AG09319 (cell line): ENCODE results near the gene EMX1.
"Not testable (repeated sequence)": the region's sequence is repeated elsewhere in the genome, so short reads cannot be mapped to it uniquely, and the experiment has no call there.

Experiments
- DNase-seq: peaks from one replicate; pipeline ENCODE4 v3.0.0-alpha.2; 2010; ENCODE audit warnings: low read depth; ENCODE audit errors: extremely low read depth
- CTCF ChIP-seq: IDR thresholded peaks from 2 replicates; pipeline ENCODE4 v1.5.1; 2011; ENCODE audit warnings: low read depth, mild to moderate bottlenecking, inconsistent platforms, low read length, moderate library complexity

The EMX1 gene

GRCh38 chr2:72901426-72901825 lies 15.9 kb upstream of the EMX1 start:
- no peak for TF ChIP-seq CTCF
- no peak for DNase-seq

- DNase-seq = not testable (repeated sequence)
These were observed 9.9 kb upstream of the EMX1 start for GRCh38 chr2:72907369-72907768.

GRCh38 chr2:72908741-72909140 lies 8.6 kb upstream of the EMX1 start:
- no peak for DNase-seq
- no peak for TF ChIP-seq CTCF

GRCh38 chr2:72911256-72911655 lies 6.1 kb upstream of the EMX1 start:
- no peak for TF ChIP-seq CTCF
- DNase-seq = no peak

- DNase-seq = no peak
- TF ChIP-seq CTCF = no peak
These were observed 3.7 kb upstream of the EMX1 start for GRCh38 chr2:72913486-72914205.

- no peak for DNase-seq
- TF ChIP-seq CTCF = no peak
These were observed 3.1 kb upstream of the EMX1 start for GRCh38 chr2:72914206-72914559.

GRCh38 chr2:72914589-72915319 lies 2.6 kb upstream of the EMX1 start:
- no peak for DNase-seq
- TF ChIP-seq CTCF = no peak
